ENCODE data around the gene IGLL5.

The IGLL5 gene

GRCh38 chr22:22854466-22854865 lies 33.1 kb upstream of the IGLL5 start:
- no peak for TF ChIP-seq CTCF (IDR thresholded peaks at IDR 0.05; ENCODE audit: low read depth, low read length, missing control alignments)
- in situ Hi-C loops (cut with HindIII; ENCODE audit: low sequenced_read_pairs): no loop called here
- DNase-seq (ENCODE audit: low read depth): no peak
- no peak overlapping the region for H3K4me3 ChIP-seq (ENCODE audit: low read depth, low read length)

- in situ Hi-C loops (cut with HindIII; ENCODE audit: low sequenced_read_pairs): no loop called here
- DNase-seq (ENCODE audit: low read depth): no peak
Observed at GRCh38 chr22:22855085-22855484, 32.5 kb upstream of the IGLL5 start.

DNA sequence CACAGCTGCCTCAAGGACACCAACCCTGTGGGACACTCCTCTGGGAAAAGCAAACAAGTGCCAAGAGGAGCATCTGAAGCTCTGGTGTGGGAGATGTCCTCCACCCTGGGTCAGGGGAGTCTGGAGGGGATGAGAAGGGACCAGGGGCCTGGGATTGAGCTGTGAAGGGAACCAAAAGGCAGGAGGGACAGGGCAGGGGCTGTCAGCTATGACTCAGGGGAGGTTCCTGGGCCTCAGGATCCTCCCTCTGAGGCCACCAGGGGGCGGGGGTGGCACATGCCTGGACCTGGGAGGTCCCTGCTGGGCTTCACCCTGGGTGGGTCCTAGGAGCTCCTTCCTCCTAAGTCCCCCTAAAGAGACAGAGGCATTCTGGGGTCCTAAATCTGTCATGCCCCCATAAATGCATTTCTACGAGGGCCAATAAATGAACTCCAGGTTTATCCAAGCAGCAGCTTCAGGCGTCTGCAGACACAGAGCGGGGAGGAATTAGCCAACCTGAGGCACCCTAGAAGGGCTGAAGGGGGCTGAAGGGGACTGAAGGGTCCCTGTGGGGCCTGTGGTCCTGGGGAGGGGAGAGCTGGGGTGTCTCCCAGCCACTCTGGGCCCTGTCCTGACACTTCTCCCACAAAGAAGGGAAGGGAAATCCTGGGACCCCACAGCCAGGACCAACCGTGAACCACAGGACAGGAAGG lies 31.9 kb upstream of the IGLL5 start:
- DNase-seq (ENCODE audit: low read depth): no peak
- in situ Hi-C loops (cut with HindIII; ENCODE audit: low sequenced_read_pairs): no loop called here
- no peak overlapping the region for H3K4me3 ChIP-seq (ENCODE audit: low read depth, low read length)
- peak; percentile 26 for TF ChIP-seq CTCF (IDR thresholded peaks at IDR 0.05; ENCODE audit: low read depth, low read length, missing control alignments)

More at GRCh38 chr22:22855085-22855484, 32.5 kb upstream of the IGLL5 start:
- TF ChIP-seq CTCF (IDR thresholded peaks at IDR 0.05; ENCODE audit: low read depth, low read length, missing control alignments): no peak
- no peak overlapping the region for H3K4me3 ChIP-seq (ENCODE audit: low read depth, low read length)

GRCh38 chr22:22856364-22856763 lies 31.3 kb upstream of the IGLL5 start:
- no peak for DNase-seq (ENCODE audit: low read depth)
- TF ChIP-seq CTCF (IDR thresholded peaks at IDR 0.05; ENCODE audit: low read depth, low read length, missing control alignments): no peak
- H3K4me3 ChIP-seq (ENCODE audit: low read depth, low read length): no peak overlapping the region
- in situ Hi-C loops (cut with HindIII; ENCODE audit: low sequenced_read_pairs): no loop called here

DNA sequence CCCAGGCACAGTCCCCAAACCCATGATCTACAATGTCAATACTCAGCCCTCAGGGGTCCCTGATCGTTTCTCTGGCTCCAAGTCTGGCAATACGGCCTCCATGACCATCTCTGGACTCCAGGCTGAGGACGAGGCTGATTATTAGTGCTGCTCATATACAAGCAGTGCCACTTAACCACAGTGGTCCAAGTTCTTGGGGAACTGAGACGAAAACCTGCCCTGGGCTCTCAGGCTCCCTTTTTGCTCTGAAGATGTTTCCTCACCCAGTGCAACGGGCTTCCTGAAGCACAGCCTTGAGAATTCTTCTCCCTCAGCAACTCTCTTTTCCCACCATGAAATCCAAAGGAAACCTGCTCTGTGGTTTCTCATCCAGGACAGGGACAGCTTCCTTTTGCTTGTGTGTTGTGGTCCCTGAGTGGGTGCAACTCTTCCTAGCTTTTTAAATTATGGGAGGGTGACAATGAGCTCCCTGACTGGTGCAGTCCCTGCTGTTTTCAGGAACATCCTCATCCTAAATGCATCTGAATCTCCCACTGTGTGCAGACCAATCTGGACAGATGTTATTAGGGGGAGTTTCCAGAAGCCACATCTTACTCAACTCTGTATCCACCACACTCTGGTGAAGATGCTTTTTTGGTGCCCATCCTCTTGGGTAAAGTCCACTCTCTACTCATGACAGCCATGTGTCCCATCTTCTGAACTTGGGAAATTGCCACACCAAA lies 30.6 kb upstream of the IGLL5 start:
- no peak overlapping the region for H3K4me3 ChIP-seq (ENCODE audit: low read depth, low read length)
- no peak for TF ChIP-seq CTCF (IDR thresholded peaks at IDR 0.05; ENCODE audit: low read depth, low read length, missing control alignments)
- no peak for DNase-seq (ENCODE audit: low read depth)
- in situ Hi-C loops (cut with HindIII; ENCODE audit: low sequenced_read_pairs): no loop called here

- TF ChIP-seq CTCF (IDR thresholded peaks at IDR 0.05; ENCODE audit: low read depth, low read length, missing control alignments): no peak
- no peak for DNase-seq (ENCODE audit: low read depth)
- H3K4me3 ChIP-seq (ENCODE audit: low read depth, low read length): no peak overlapping the region
- in situ Hi-C loops (cut with HindIII; ENCODE audit: low sequenced_read_pairs): no loop called here
Observed at GRCh38 chr22:22857607-22858558, 29.7 kb upstream of the IGLL5 start.
